ENCODE measurements around the gene GTF2E1. TPM values are rescaled to one million over a fixed set of nuclear protein-coding genes. Genes with fewer than 3 reads are reported as not detected.

GTF2E1 gene
- total and polyA plus RNA-seq, 9 of the 15 experiments (the other 6 are each of a cell fraction or from before 2014, with no cell fraction given): 12.9 to 23.5 (median 15.4) TPM

- TF ChIP-seq CHD7 (IDR thresholded peaks at IDR 0.05; ENCODE audit: low read depth, low read length): no peak
- no peak for TF ChIP-seq ZNF133 (CRISPR knock-in tag; IDR thresholded peaks at IDR 0.05)
- no peak for TF ChIP-seq ZNF518B (CRISPR knock-in tag; IDR thresholded peaks at IDR 0.05)
- TF ChIP-seq KAT2B (IDR thresholded peaks at IDR 0.05; ENCODE audit: low read depth, low read length): no peak
- TF ChIP-seq ZBTB12 (CRISPR knock-in tag; IDR thresholded peaks at IDR 0.05): no peak
- TF ChIP-seq ZNF311 (CRISPR knock-in tag; IDR thresholded peaks at IDR 0.05): no peak
- no peak for TF ChIP-seq ZNF75A (CRISPR knock-in tag; IDR thresholded peaks at IDR 0.05)
- TF ChIP-seq, protein P1, sequence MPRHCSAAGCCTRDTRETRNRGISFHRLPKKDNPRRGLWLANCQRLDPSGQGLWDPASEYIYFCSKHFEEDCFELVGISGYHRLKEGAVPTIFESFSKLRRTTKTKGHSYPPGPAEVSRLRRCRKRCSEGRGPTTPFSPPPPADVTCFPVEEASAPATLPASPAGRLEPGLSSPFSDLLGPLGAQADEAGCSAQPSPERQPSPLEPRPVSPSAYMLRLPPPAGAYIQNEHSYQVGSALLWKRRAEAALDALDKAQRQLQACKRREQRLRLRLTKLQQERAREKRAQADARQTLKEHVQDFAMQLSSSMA (CRISPR knock-in tag; IDR thresholded peaks at IDR 0.05): no peak
Observed at GRCh38 chr3:120769436-120769835, 26.9 kb downstream of the GTF2E1 start (continued).
